IPS-15b (cell line): ENCODE results near the gene PDE4B.
"Not testable (repeated sequence)": the region's sequence is repeated elsewhere in the genome, so short reads cannot be mapped to it uniquely, and the experiment has no call there.

Experiments
- H3K27me3 ChIP-seq: one replicate; pipeline ENCODE4 v1.6.1; 2013; ENCODE audit warnings: low read length; ENCODE audit not compliant: control insufficient read depth, insufficient read depth
- H3K36me3 ChIP-seq: one replicate; pipeline ENCODE4 v1.6.1; 2013; ENCODE audit warnings: low read length; ENCODE audit not compliant: control insufficient read depth, insufficient read depth
- H3K4me1 ChIP-seq: one replicate; pipeline ENCODE4 v1.6.1; 2013; ENCODE audit warnings: mild to moderate bottlenecking, low read length; ENCODE audit not compliant: control insufficient read depth, insufficient read depth
- H3K4me3 ChIP-seq: one replicate; pipeline ENCODE4 v1.5.1; 2013; ENCODE audit warnings: low read depth, low read length
- H3K9ac ChIP-seq: one replicate; pipeline ENCODE4 v1.6.1; 2013; ENCODE audit warnings: low read depth, mild to moderate bottlenecking, low read length
- H3K9me3 ChIP-seq: one replicate; pipeline ENCODE4 v1.6.1; 2013; ENCODE audit warnings: mild to moderate bottlenecking, low read length; ENCODE audit not compliant: control insufficient read depth, insufficient read depth

PDE4B gene

GRCh38 chr1:65998763-65999583, 206.3 kb downstream of the PDE4B start:
- no peak overlapping the region for H3K4me3 ChIP-seq
- peaks cover 4% of the 10 kb centered on the region for H3K4me1 ChIP-seq
- H3K9me3 ChIP-seq = no peaks in the 10 kb centered on the region
- no peaks in the 10 kb centered on the region for H3K36me3 ChIP-seq
- peaks cover 17% of the 10 kb centered on the region for H3K27me3 ChIP-seq
- no peak overlapping the region for H3K9ac ChIP-seq

DNA sequence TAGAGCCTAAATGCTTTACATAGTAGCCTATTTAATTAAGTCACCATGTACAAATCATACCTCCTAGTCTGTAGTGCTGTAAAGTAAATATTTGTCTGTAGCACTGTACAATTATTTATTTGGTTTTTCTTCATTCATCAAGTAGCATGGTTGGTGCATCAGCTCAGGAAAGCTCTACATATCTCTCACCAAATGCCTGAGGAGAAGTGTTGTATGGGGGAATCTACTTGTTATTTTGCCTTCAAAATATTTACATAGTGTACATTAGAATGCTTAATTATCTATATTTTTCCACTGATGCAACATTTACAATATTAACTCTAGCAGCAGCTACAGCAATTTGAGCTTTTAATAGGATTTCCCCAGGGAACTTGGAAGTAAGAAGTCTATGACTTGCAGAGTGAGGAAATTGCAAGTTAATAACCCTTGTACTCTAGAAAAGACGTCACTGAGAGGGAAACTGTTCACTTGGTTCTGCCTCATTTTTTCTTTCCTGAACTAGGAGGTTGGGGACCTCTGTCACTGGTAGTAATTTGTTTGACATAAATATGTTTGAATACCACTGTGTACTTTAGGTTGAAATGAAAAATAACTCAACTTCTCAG, 207.4 kb downstream of the PDE4B start:
- peaks cover 4% of the 10 kb centered on the region for H3K4me1 ChIP-seq
- H3K9ac ChIP-seq = no peak overlapping the region
- H3K4me3 ChIP-seq = no peak overlapping the region
- no peaks in the 10 kb centered on the region for H3K9me3 ChIP-seq
- peaks cover 27% of the 10 kb centered on the region for H3K27me3 ChIP-seq
- no peaks in the 10 kb centered on the region for H3K36me3 ChIP-seq

DNA sequence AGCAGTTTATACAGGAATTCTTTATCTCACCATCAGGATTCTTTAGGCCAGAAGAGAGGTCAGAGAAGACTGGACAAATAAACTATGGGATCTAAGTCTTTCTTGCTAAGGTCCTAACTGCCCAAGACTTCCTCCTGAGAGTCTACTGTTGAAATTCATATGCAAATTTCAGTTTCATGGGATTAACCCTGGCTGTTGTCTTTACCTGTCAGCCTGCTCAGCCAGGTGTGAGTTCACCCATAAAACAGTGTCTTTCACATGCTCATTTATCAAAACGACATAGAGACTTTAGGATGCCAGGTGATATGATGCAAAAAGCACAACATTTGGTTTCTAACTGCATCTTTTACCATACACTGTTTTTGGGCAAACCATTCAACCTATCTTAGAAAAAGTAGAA, 211.0 kb downstream of the PDE4B start:
- no peak overlapping the region for H3K9ac ChIP-seq
- H3K27me3 ChIP-seq = peaks cover 43% of the 10 kb centered on the region
- peaks cover 4% of the 10 kb centered on the region for H3K4me1 ChIP-seq
- no peaks in the 10 kb centered on the region for H3K36me3 ChIP-seq
- H3K4me3 ChIP-seq = no peak overlapping the region
- no peaks in the 10 kb centered on the region for H3K9me3 ChIP-seq

- not testable (repeated sequence) for H3K36me3 ChIP-seq, H3K9ac ChIP-seq, H3K4me1 ChIP-seq, H3K4me3 ChIP-seq, H3K9me3 ChIP-seq
- H3K27me3 ChIP-seq = peaks cover 40% of the 10 kb centered on the region
Observed at GRCh38 chr1:66006534-66006933, 213.8 kb downstream of the PDE4B start.

- Histone ChIP-seq H3K27me3 (peaks cover 3% of the 10 kb centered on the region), H3K4me3 (no peak overlapping the region), H3K36me3 (no peaks in the 10 kb centered on the region), H3K9ac (no peak overlapping the region), H3K4me1 (no peaks in the 10 kb centered on the region), H3K9me3 (no peaks in the 10 kb centered on the region)
Observed at GRCh38 chr1:66012106-66012784, 219.6 kb downstream of the PDE4B start.

GRCh38 chr1:66013371-66013770, 220.7 kb downstream of the PDE4B start:
- no peaks in the 10 kb centered on the region for H3K27me3 ChIP-seq
- no peak overlapping the region for H3K9ac ChIP-seq
- no peaks in the 10 kb centered on the region for H3K36me3 ChIP-seq
- no peak overlapping the region for H3K4me3 ChIP-seq
- H3K4me1 ChIP-seq = no peaks in the 10 kb centered on the region
- no peaks in the 10 kb centered on the region for H3K9me3 ChIP-seq

GRCh38 chr1:66022904-66023620, 230.4 kb downstream of the PDE4B start:
- no peaks in the 10 kb centered on the region for H3K27me3 ChIP-seq

GRCh38 chr1:66025188-66025587, 232.5 kb downstream of the PDE4B start:
- H3K9me3 ChIP-seq = no peaks in the 10 kb centered on the region
- no peaks in the 10 kb centered on the region for H3K27me3 ChIP-seq
- no peaks in the 10 kb centered on the region for H3K36me3 ChIP-seq
- no peak overlapping the region for H3K4me3 ChIP-seq
- no peaks in the 10 kb centered on the region for H3K4me1 ChIP-seq
- no peak overlapping the region for H3K9ac ChIP-seq

More at GRCh38 chr1:66022904-66023620, 230.4 kb downstream of the PDE4B start:
- no peak overlapping the region for H3K9ac ChIP-seq
- no peaks in the 10 kb centered on the region for H3K9me3 ChIP-seq
- H3K4me1 ChIP-seq = no peaks in the 10 kb centered on the region
- H3K36me3 ChIP-seq = no peaks in the 10 kb centered on the region
- no peak overlapping the region for H3K4me3 ChIP-seq

DNA sequence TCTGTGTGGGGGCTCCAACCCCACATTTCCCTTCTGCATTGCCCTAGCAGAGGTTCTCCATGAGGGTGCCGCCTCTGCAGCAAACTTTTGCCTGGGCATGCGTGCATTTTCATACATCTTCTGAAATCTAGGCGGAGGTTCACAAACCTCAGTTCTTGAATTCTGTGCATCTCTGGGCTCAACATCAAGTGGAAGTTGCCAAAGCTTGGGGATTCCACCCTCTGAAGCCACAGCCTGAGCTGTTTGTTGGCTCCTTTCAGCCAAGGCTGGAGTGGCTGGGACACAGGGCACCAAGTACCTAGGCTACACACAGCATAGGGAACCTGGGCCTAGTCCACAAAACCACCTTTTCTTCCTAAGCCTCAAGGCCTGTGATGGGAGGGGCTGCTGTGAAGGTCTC, 235.3 kb downstream of the PDE4B start:
- Histone ChIP-seq H3K9me3 (no peaks in the 10 kb centered on the region), H3K4me3 (no peak overlapping the region), H3K9ac (no peak overlapping the region), H3K36me3 (no peaks in the 10 kb centered on the region), H3K27me3 (no peaks in the 10 kb centered on the region), H3K4me1 (no peaks in the 10 kb centered on the region)

DNA sequence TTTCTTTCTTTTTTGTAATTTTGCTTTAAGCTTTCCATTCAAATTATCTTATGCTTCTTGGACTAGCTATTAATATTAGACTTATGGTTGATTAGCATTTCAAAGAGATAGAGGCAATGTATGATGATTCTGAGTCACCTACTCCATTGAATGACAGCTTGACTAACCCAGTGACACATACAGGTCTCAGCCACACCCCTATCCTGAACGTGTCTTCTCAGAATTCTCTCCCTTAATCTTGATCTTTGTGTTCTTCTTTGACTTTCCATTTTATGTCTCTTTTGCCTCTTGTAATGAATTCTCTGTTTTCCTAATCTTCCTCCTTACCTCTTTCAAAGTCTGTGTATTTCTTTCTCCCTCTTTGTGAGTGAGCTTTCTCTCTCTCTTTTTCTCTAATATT, 241.1 kb downstream of the PDE4B start:
- H3K9ac ChIP-seq = no peak overlapping the region
- no peaks in the 10 kb centered on the region for H3K36me3 ChIP-seq
- H3K4me3 ChIP-seq = no peak overlapping the region
- no peaks in the 10 kb centered on the region for H3K4me1 ChIP-seq
- H3K9me3 ChIP-seq = no peaks in the 10 kb centered on the region
- no peaks in the 10 kb centered on the region for H3K27me3 ChIP-seq

GRCh38 chr1:66035616-66036245, 243.0 kb downstream of the PDE4B start:
- no peak overlapping the region for H3K4me3 ChIP-seq
- no peaks in the 10 kb centered on the region for H3K36me3 ChIP-seq

More at GRCh38 chr1:66035616-66036245, 243.0 kb downstream of the PDE4B start:
- Histone ChIP-seq H3K4me1 (no peaks in the 10 kb centered on the region), H3K27me3 (no peaks in the 10 kb centered on the region), H3K9me3 (no peaks in the 10 kb centered on the region), H3K9ac (no peak overlapping the region)
